H9 (cell line): Measurements from ENCODE around the gene MED27. TPM values are rescaled to one million over a fixed set of nuclear protein-coding genes. Genes with fewer than 3 reads are reported as not detected.

Experiments
- DNase-seq: peaks from one replicate; pipeline ENCODE4 v3.0.0-alpha.2; 2017
- H2AFZ ChIP-seq: one replicate; pipeline ENCODE4 v1.6.1; 2013; ENCODE audit warnings: mild to moderate bottlenecking, low read length, control low read depth, moderate library complexity
- H2AK5ac ChIP-seq: 2 replicates; pipeline ENCODE4 v1.6.1; 2013; ENCODE audit warnings: low read length, control low read depth, mixed read lengths; ENCODE audit not compliant: insufficient read length
- H2BK120ac ChIP-seq: one replicate; pipeline ENCODE4 v1.6.1; 2013; ENCODE audit warnings: low read depth, mild to moderate bottlenecking, low read length, control low read depth, inconsistent platforms; ENCODE audit not compliant: poor library complexity, severe bottlenecking
- H2BK12ac ChIP-seq: 2 replicates; pipeline ENCODE4 v1.6.1; 2013; ENCODE audit warnings: low read length, control low read depth, mixed read lengths, low read depth; ENCODE audit not compliant: insufficient read length
- H2BK15ac ChIP-seq: 2 replicates; pipeline ENCODE4 v1.6.1; 2013; ENCODE audit warnings: low read depth, low read length, control low read depth
- H2BK20ac ChIP-seq: one replicate; pipeline ENCODE4 v1.6.1; 2013; ENCODE audit warnings: low read depth, mild to moderate bottlenecking, low read length, control low read depth, inconsistent platforms; ENCODE audit not compliant: poor library complexity, severe bottlenecking
- H2BK5ac ChIP-seq: 2 replicates; pipeline ENCODE4 v1.6.1; 2013; ENCODE audit warnings: low read length, control low read depth, mixed read lengths; ENCODE audit not compliant: insufficient read length
- H3K14ac ChIP-seq: 2 replicates; pipeline ENCODE4 v1.6.1; 2013; ENCODE audit warnings: low read length, control low read depth; ENCODE audit not compliant: insufficient read depth
- H3K18ac ChIP-seq: 2 replicates; pipeline ENCODE4 v1.6.1; 2013; ENCODE audit warnings: low read depth, mild to moderate bottlenecking, mixed read lengths, low read length, control low read depth; ENCODE audit not compliant: insufficient read length
- H3K23ac ChIP-seq: 2 replicates; pipeline ENCODE4 v1.6.1; 2013; ENCODE audit warnings: low read length, control low read depth, mixed read lengths, low read depth; ENCODE audit not compliant: insufficient read length
- H3K23me2 ChIP-seq: 2 replicates; pipeline ENCODE4 v1.6.1; 2013; ENCODE audit warnings: low read depth, mild to moderate bottlenecking, mixed read lengths, low read length, control low read depth; ENCODE audit not compliant: insufficient read length, poor library complexity, severe bottlenecking
- H3K27ac ChIP-seq: 2 replicates; pipeline ENCODE4 v1.5.1; 2013; ENCODE audit warnings: low read length, control low read depth, mixed read lengths, low read depth; ENCODE audit not compliant: insufficient read length
- H3K27me3 ChIP-seq: 2 replicates; pipeline ENCODE4 v1.6.1; 2013; ENCODE audit warnings: low read length, control low read depth, inconsistent platforms; ENCODE audit not compliant: insufficient read depth
- H3K4ac ChIP-seq: 2 replicates; pipeline ENCODE4 v1.6.1; 2013; ENCODE audit warnings: low read depth, mild to moderate bottlenecking, control low read depth, inconsistent platforms, low read length, moderate library complexity
- H3K4me1 ChIP-seq: 2 replicates; pipeline ENCODE4 v1.6.1; 2013; ENCODE audit warnings: low read length, control low read depth, inconsistent platforms; ENCODE audit not compliant: insufficient read depth
- H3K4me2 ChIP-seq: 2 replicates; pipeline ENCODE4 v1.6.1; 2013; ENCODE audit warnings: low read length, control low read depth, mixed read lengths; ENCODE audit not compliant: insufficient read length, insufficient read depth
- H3K56ac ChIP-seq: 2 replicates; pipeline ENCODE4 v1.6.1; 2013; ENCODE audit warnings: low read depth, mild to moderate bottlenecking, mixed read lengths, low read length, control low read depth; ENCODE audit not compliant: insufficient read length
- H3K79me1 ChIP-seq: 2 replicates; pipeline ENCODE4 v1.6.1; 2013; ENCODE audit warnings: low read depth, mild to moderate bottlenecking, moderate library complexity, low read length, control low read depth, inconsistent platforms; ENCODE audit not compliant: insufficient read depth, poor library complexity, severe bottlenecking
- H3K79me2 ChIP-seq: 2 replicates; pipeline ENCODE4 v1.6.1; 2013; ENCODE audit warnings: low read length, control low read depth, inconsistent platforms; ENCODE audit not compliant: insufficient read depth
- H3K9ac ChIP-seq: 2 replicates; pipeline ENCODE4 v1.6.1; 2013; ENCODE audit warnings: low read length, control low read depth, mixed read lengths; ENCODE audit not compliant: insufficient read length; ENCODE audit errors: extremely low read depth
- H3K9me3 ChIP-seq: one replicate; pipeline ENCODE4 v1.6.1; 2013; ENCODE audit warnings: low read depth, low read length, inconsistent platforms; ENCODE audit not compliant: control insufficient read depth
- H3T11ph ChIP-seq: one replicate; pipeline ENCODE4 v1.6.1; 2013; ENCODE audit warnings: mild to moderate bottlenecking, low read length, control low read depth, inconsistent platforms
- H4K20me1 ChIP-seq: one replicate; pipeline ENCODE4 v1.6.1; 2013; ENCODE audit not compliant: control insufficient read depth, insufficient read length, insufficient read depth
- H4K5ac ChIP-seq: 2 replicates; pipeline ENCODE4 v1.6.1; 2013; ENCODE audit warnings: low read depth, mild to moderate bottlenecking, mixed read lengths, low read length, control low read depth; ENCODE audit not compliant: insufficient read length
- H4K8ac ChIP-seq: replicated peaks from 2 replicates; pipeline ENCODE4 v1.6.1; 2013; ENCODE audit warnings: low read length, control low read depth, mixed read lengths, low read depth; ENCODE audit not compliant: insufficient read length
- H4K91ac ChIP-seq: 2 replicates; pipeline ENCODE4 v1.6.1; 2013; ENCODE audit warnings: low read depth, mild to moderate bottlenecking, moderate library complexity, mixed read lengths, low read length, control low read depth; ENCODE audit not compliant: insufficient read length
- H3K27ac Mint-ChIP-seq, 3 experiments: 2 replicates in 2 of 3; 3 replicates in 1 of 3; pipeline ENCODE4 v1.8.0; 2020 to 2021; ENCODE audit warnings: mixed read lengths in 3 of 3, mild to moderate bottlenecking in 1 of 3, moderate library complexity in 1 of 3
- H3K27me3 Mint-ChIP-seq: 2 replicates; pipeline ENCODE4 v1.8.0; 2021; ENCODE audit warnings: low read depth, mild to moderate bottlenecking, moderate library complexity, mixed read lengths
- H3K36me3 Mint-ChIP-seq, 3 experiments: 2 replicates in 2 of 3; 3 replicates in 1 of 3; pipeline ENCODE4 v1.8.0; 2020 to 2021; ENCODE audit warnings: low read depth in 3 of 3, mixed read lengths in 3 of 3; ENCODE audit not compliant: insufficient read depth in 1 of 3
- H3K4me1 Mint-ChIP-seq, 2 experiments: 2 replicates each; pipeline ENCODE4 v1.8.0; 2020; ENCODE audit warnings: mixed read lengths in 2 of 2
- H3K4me3 Mint-ChIP-seq, 2 experiments: 2 replicates in 1 of 2; 3 replicates in 1 of 2; pipeline ENCODE4 v1.8.0; 2020 to 2021; ENCODE audit warnings: mild to moderate bottlenecking in 2 of 2, mixed read lengths in 2 of 2, moderate library complexity in 1 of 2
- H3K9me3 Mint-ChIP-seq, 2 experiments: 2 replicates in 1 of 2; 3 replicates in 1 of 2; pipeline ENCODE4 v1.8.0; 2020; ENCODE audit warnings: mild to moderate bottlenecking in 2 of 2, mixed read lengths in 2 of 2, moderate library complexity in 1 of 2
- CTCF ChIP-seq: fragments of 200-600 bp; sonication (generic); conservative IDR thresholded peaks from 3 replicates; pipeline ENCODE4 v1.8.0; 2021; ENCODE audit warnings: antibody characterized with exemption, mild to moderate bottlenecking
- WGBS: extraction: QIAGEN DNeasy Blood & Tissue Kit; methylation state at CpG from one replicate; pipeline ENCODE4 v1.1.7; 2013; ENCODE audit warnings: missing lambda C conversion rate, low lambda C conversion rate, mixed read lengths; ENCODE audit not compliant: insufficient read length; ENCODE audit errors: extremely low coverage; 5-methylcytosine and 5-hydroxymethylcytosine counted together
- total RNA-seq: library from RNA; stranded (reverse); gene quantifications from 2 replicates; pipeline ENCODE4 v1.2.1, GENCODE V29; 2021

The MED27 gene
- total RNA-seq, 1 experiment from 2014 or later, result 33.5 TPM

- Mint-ChIP-seq H3K27ac (no peak overlapping the region), H3K27me3 (no peaks in the 10 kb centered on the region), H3K4me1 (peaks cover 42 to 49% of the 10 kb centered on the region in 2 experiments), H3K4me3 (no peak overlapping the region), H3K36me3 (no peaks in the 10 kb centered on the region), H3K9me3 (no peaks in the 10 kb centered on the region)
- Histone ChIP-seq H2BK20ac (no peak overlapping the region), H3K9me3 (no peaks in the 10 kb centered on the region), H3T11ph (no peak overlapping the region), H3K23me2 (no peaks in the 10 kb centered on the region), H4K20me1 (no peaks in the 10 kb centered on the region), H3K27me3 (no peaks in the 10 kb centered on the region), H3K18ac (no peak overlapping the region), H3K79me2 (no peaks in the 10 kb centered on the region), H3K9ac (no peak overlapping the region), H3K56ac (no peak overlapping the region), H2AK5ac (no peak overlapping the region), H2BK5ac (no peak overlapping the region), H4K5ac (no peak overlapping the region), H2AFZ (no peak overlapping the region), H3K14ac (no peak overlapping the region), H3K4ac (no peak overlapping the region), H2BK15ac (no peak overlapping the region), H2BK120ac (no peak overlapping the region), H4K8ac (no peak overlapping the region), H3K4me2 (no peak overlapping the region), H3K23ac (no peak overlapping the region), H3K27ac (no peak overlapping the region), H4K91ac (no peak overlapping the region), H3K79me1 (no peaks in the 10 kb centered on the region), H2BK12ac (no peak overlapping the region), H3K4me1 (peaks cover 25% of the 10 kb centered on the region)
- no peak for DNase-seq
- TF ChIP-seq CTCF, result no peak
- no CpG with 5 or more reads among the region's 6 CpGs for WGBS
Measured at GRCh38 chr9:131885144-131885609, 194.5 kb downstream of the MED27 start.
